Dedifferentiated amniotic fluid mesenchymal stem cell (primary cell): ENCODE measurements around the gene SERP2.

Experiments
- DNase-seq: peaks from one replicate; pipeline ENCODE4 v3.0.0-alpha.2; 2016; ENCODE audit errors: extremely low spot score

Gene SERP2

DNA sequence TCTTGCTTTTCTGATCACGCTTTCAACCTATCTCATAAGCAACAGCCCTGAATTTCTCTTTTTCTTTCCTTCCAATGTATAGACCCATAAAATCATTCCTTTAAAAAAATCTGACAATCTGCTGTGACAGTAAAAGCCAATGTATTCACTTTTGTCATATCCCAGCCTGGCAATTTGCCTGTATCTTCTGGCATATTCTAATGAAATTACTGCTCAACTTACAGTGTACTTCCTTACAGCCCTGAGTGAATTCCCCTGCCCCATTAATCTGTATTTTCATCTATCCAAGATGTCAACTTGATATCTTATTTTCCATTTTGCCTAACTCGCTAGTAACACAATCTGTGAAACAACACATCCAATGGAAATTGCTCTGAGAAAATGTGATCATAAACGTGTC is 18.0 kb upstream of the SERP2 start:
- no peak for DNase-seq

DNA sequence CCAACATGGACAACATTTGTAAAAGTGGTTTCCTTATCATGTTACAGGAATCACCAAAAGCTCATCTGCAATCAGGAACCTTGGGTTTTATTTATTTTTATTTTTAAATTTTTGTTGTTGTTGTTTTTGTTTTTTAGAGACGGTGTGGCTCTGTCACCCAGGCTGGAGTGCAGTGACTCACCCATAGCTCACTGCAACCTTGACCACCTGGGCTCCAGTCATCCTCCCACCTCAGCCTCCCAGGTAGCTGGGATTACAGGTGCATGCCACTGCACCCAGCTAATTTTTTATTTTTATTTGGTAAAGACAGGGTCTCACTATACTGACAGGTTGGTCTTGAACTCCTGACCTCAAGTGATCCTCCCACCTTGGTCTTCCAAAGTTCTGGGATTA is 13.6 kb upstream of the SERP2 start:
- no peak for DNase-seq

- DNase-seq, result no peak
These were observed 11.1 kb upstream of the SERP2 start for GRCh38 chr13:44362394-44363040.

DNA sequence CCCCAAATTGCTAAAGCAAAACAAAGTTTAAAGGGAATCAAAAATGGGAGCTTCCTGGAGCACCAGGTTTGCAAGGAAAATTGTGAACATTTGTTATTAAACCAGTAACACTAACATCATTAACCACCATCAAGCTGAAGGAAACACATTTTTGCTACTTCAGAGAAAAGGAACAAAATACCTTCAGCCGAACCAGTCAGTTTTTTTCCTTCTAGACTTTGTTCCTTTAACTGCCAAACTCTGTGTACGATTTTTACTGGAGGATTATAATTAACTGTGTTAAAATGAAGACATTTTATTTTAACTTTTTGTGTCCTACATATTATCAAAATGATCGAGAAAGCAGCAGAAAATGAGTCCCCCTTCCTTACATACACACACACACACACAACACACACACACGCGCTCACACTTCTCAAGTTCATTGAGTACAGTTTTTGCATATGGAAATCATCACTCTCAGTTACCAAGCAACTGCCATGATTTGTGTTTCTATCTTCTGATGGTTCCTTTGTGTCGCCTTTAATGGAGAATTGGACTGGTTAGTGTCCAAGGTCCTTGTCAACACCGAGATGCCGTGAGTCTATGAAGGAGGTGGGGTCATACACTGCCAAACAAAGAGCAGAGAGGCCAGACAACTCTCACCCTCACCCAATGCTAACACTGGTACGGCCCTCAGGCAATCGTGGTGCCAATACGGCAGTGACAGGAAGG is 9.8 kb upstream of the SERP2 start:
- DNase-seq, result no peak

DNA sequence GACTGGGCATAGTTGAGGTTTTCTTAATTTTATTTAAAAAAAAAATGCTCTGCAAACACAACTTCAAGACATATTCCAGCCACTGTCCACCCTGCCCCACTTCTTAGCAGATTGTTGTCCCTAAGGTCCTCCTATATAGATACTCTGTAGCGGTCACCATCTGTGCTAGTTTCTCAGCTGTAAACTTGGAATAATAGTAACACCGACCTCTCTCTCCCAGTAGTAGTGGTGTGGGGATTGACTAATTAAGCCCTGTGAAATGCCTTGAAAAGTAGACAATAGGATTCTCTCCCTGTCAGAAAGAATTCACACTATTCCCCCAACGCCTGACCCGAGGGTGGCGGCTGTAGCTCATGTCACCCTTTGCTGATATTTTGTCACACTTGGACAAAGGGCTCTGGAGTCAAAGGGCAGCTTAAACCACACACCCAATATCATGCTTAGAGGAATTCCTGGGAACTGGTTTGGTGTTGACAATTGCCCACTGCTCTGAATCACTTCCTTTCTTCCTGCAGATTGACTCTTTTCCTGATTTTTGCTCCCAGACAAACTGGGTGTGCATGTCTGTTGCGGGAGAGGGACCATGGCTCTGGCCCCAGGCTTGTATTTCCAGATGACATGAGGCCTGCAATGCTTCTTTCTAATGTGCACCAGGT is 9.2 kb upstream of the SERP2 start:
- no peak for DNase-seq

DNA sequence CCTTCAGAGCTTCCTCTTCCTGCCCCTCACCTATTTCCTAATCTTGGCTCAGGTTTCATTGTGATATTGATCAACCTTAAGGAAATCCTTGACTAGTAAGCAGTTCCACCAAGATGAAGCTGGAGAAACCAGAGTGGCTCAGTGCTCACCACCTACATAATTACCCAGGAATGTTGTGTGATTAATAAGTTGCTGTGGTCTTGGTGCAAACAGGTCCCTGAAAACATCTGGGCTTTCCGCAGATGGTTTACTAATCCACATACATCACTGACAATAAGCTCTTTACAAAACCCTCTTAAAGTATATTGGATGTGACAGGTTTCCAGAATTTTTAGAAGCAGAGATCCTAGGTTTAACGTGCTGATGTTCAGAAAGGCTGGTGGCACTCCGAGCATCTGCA is 8.6 kb upstream of the SERP2 start:
- no peak for DNase-seq

DNA sequence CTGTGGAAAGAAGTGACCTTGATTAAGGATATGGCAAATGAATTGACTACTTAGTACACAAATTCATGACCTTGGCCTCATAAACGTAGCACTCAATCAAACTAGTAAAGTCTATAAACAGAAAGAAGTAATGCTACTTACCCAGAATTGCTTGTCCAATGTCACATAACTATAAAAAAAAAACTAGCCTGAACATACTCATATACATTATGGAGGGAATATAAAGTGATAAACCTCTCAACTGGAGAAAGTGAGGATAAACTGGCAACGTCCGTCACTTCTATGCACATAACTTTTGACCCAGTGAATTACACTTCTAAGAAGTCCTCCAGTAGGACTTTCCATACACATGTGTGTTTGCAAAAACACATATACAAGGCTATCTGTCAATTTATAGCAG is 7.7 kb upstream of the SERP2 start:
- DNase-seq, result no peak

GRCh38 chr13:44368062-44368591 is 5.5 kb upstream of the SERP2 start:
- no peak for DNase-seq

DNA sequence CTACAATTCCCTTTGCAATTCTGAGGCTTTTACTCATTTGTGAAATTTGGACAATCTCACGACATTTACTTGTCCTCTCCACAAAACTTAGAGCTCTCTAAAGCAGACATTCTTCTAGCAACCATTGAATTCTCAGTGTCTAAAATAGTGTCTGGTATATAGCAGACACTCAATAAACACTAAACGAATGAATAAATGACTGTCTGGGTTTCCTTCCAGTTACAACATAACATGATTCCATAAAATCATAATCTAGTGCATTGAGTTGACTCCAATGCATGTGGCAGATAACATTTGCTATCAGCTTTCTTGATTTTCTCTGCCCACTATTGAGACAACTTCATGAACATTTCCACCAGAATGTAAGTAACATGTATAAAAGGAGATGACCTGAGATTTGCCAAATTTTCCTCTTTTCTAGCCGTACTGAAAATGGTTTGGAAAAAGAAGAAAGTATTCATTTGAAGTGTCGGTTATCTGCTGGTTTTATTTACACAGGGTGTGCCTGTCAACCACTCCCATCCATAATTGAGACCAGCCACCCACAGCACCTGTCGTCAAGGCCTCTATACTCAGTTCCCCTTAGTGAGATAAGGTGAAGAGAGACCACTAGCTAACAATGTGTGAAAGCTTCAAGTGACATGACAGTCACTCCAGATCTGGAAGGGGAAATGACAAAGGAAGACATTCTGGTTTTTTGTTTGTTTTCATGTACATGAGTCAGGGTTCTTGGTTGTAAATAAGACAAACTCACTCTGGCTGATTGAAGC is 4.8 kb upstream of the SERP2 start:
- no peak for DNase-seq

DNA sequence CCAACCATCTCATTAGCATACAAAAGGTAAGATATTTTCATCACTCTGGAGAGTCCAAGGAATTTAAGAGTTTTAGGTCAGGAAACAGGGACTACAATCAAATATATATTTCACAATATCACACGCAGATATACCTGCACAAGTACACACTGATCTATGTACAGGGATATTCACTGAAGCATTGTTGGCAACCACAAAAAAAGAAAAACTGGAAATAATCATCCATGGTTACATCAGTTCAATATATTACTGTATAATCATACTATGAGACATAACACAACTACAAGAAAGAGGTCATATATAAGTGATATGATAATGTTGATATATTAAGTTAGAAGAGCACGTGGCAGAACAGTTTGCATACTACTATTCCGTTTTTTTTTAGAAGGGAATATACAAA is 2.2 kb upstream of the SERP2 start:
- no peak for DNase-seq

- no peak for DNase-seq
These were observed 400 bp upstream of the SERP2 start for GRCh38 chr13:44373247-44373600.

DNA sequence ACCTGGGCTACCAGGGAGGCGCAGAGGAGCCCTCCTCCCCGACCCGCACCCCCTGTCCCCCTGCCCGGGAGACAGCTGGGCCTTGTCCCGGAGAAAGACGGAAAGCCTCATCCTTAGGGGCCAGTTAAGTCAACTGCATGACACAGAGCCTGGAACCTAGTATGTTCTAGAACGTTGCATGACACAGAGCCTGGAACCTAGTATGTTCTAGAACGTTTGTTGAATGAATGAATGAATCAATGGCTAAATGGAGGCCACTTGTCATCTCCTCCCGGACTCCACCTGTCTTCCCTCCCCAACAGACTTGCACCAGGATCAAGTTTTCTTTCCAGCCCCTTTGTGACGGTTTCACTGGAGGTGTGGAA is 706 bp downstream of the SERP2 start:
- no peak for DNase-seq

- DNase-seq, result no peak
These were observed 4.7 kb downstream of the SERP2 start for GRCh38 chr13:44378277-44378676.

GRCh38 chr13:44379885-44380284 is 6.3 kb downstream of the SERP2 start:
- no peak for DNase-seq

- no peak for DNase-seq
These were observed 7.0 kb downstream of the SERP2 start for GRCh38 chr13:44380404-44381165.

DNA sequence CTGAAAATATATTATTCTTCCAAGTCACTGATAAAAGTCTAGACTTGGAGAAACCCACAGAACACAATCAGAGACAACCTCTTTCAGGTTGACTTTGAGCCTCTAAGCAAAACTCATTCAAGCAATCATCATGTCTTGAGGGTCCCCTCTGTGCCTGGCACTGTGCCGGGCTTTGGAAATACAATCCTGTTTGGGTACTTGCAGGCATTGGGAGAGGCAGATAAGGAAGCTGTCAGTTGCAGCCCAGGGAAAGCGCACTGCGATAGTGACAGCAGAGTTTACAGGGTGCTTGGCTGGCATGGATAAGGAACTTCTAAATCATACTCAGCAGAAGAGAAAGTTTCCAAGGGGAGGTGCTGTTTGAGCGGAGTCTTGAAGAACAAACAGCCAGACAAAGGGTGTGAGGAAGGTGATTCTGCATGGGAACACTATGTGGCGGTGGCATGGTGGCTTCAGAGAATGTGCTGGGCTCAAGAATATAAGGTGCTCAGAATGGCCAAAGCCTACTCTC is 9.1 kb downstream of the SERP2 start:
- DNase-seq, result no peak

- no peak for DNase-seq
These were observed 10.3 kb downstream of the SERP2 start for GRCh38 chr13:44383945-44384344.

DNA sequence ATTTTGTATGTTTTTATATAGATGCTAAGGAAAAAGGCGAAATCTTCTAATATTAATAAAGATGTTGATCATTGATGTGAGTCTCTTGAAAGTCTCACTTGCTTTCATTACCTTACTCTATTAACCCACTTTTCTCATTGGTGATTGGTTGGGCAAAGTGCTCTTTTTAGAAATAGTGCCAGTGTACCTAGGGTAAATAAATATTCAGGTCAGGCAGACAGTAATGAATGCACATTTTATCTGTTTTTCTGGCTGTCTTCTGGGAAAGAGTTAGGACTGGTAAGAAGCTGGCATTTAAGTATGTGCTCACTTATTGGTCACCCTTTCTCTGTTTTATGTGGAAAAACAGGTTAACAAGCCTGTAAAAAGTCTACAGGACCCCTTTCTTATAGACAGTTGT is 11.2 kb downstream of the SERP2 start:
- DNase-seq, result no peak

DNA sequence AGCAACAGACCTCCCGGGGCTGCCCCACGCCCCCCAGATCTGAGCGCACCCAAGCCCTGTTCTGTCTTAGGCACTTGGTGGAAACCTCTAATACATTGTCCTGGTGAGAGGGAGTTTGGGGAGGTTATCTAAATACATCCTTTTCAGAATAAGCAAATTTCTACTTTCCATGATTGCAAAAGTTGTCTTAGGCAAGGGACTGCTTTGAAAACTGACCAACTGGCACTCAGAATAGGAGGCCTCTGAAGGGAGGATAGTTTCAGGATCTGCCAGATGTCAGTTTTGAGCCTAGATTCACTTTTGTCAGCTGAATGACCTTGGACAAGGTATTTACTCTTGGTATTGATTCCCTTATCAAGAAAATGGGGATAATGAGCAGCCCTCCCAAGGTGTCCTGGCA is 11.8 kb downstream of the SERP2 start:
- DNase-seq, result no peak

GRCh38 chr13:44385847-44386246 is 12.2 kb downstream of the SERP2 start:
- no peak for DNase-seq

DNA sequence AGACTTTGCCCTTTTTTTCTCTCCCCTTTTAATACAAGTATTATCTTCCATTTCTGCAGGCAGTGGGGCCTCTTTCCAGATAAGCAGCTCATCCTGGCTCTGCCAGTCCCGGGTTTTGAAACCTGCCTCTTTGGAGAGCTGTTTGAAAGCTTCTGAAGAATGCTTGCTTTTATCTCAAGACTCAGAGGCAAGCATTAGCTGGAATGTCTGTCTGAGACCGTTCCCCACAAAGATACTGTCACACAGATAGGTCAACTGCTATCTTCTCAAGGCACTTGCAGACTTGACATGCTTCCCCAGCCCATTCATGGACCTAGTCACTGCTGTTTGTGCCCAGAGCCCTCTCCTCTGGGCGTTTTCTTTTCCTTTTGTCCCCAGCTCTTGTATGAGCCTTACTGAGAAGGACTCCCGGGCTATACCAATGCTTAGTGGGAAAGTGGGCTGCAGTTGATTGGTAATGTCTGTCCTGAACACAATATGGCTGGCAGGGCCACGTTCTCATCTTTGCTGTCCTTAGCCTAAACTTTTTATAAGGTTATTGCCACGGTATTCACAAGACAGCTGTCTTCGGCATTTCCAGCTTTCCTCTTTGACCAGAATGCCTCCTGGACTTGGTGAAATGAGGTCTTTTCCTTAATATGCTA is 13.4 kb downstream of the SERP2 start:
- no peak for DNase-seq
